ENCODE measurements around the gene SUSD4. TPM values are rescaled to one million over a fixed set of nuclear protein-coding genes. Genes with fewer than 3 reads are reported as not detected.

The SUSD4 gene
- total and polyA plus RNA-seq, 2 donors (not counting 3 experiments of a cell fraction or from before 2014, with no cell fraction given), result not detected

GRCh38 chr1:223264983-223265908 lies 98.7 kb downstream of the SUSD4 start:
- no peak overlapping the region for H3K4me2 ChIP-seq (ENCODE audit: insufficient read depth, low read length)
- no peaks in the 10 kb centered on the region for H3K36me3 ChIP-seq (ENCODE audit: control insufficient read depth in 2 of 2, extremely low read depth in 1 of 2, insufficient read depth in 2 of 2, low read length in 2 of 2)
- no TSS peak for BruUV-seq (replicated peaks)
- H3K9me1 ChIP-seq (replicated peaks; ENCODE audit: control insufficient read depth, extremely low read depth, insufficient read depth, low read length), result no peaks in the 10 kb centered on the region
- dilution Hi-C loops (cut with MboI; ENCODE audit: extremely low pct_ligation_motif_present, low sequenced_read_pairs), result no loop called here
- no peaks in the 10 kb centered on the region for H3K9me3 ChIP-seq (replicated peaks; ENCODE audit: control insufficient read depth, insufficient read depth, low read length)
- ChIA-PET CTCF (interaction anchor here (1.5 to 1.9 kb wide), 2 partner anchors 15 to 131 kb away, joined by 4 read pairs; no protein-coding TSS in a partner anchor), POLR2A (no interaction called here)
- no peak overlapping the region for H3K27ac ChIP-seq (ENCODE audit: insufficient read depth, low read depth, low read length)
- no peaks in the 10 kb centered on the region for H3K79me2 ChIP-seq (ENCODE audit: control insufficient read depth, insufficient read depth, low read length)
- no peak for FAIRE-seq
- H4K20me1 ChIP-seq (replicated peaks; ENCODE audit: control insufficient read depth, extremely low read depth, insufficient read depth, low read length), result no peaks in the 10 kb centered on the region
- peaks cover 2 to 4% of the 10 kb centered on the region in 2 experiments for H3K27me3 ChIP-seq (ENCODE audit: control insufficient read depth in 2 of 2, insufficient read depth in 2 of 2, low read length in 2 of 2)
- TF ChIP-seq FOS (IDR thresholded peaks at IDR 0.05; ENCODE audit: borderline replicate concordance, insufficient read depth, low read length) (no peak), POLR2AphosphoS5 (IDR thresholded peaks at IDR 0.05; ENCODE audit: insufficient read depth, low read depth, low read length) (no peak), JUN (IDR thresholded peaks at IDR 0.05; ENCODE audit: borderline replicate concordance, insufficient read depth, insufficient read length, low read depth) (no peak), MYC (IDR thresholded peaks at IDR 0.05; ENCODE audit: low read depth, low read length) (no peak), POLR2A (IDR thresholded peaks at IDR 0.05; ENCODE audit: low read depth, low read length) (no peak)
- TF ChIP-seq, protein P1, sequence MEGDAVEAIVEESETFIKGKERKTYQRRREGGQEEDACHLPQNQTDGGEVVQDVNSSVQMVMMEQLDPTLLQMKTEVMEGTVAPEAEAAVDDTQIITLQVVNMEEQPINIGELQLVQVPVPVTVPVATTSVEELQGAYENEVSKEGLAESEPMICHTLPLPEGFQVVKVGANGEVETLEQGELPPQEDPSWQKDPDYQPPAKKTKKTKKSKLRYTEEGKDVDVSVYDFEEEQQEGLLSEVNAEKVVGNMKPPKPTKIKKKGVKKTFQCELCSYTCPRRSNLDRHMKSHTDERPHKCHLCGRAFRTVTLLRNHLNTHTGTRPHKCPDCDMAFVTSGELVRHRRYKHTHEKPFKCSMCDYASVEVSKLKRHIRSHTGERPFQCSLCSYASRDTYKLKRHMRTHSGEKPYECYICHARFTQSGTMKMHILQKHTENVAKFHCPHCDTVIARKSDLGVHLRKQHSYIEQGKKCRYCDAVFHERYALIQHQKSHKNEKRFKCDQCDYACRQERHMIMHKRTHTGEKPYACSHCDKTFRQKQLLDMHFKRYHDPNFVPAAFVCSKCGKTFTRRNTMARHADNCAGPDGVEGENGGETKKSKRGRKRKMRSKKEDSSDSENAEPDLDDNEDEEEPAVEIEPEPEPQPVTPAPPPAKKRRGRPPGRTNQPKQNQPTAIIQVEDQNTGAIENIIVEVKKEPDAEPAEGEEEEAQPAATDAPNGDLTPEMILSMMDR (IDR thresholded peaks at IDR 0.05; ENCODE audit: extremely low read depth in 1 of 2, insufficient read depth in 1 of 2, low read depth in 1 of 2, low read length in 2 of 2), result no peak
- no peak overlapping the region for H3K9ac ChIP-seq (replicated peaks; ENCODE audit: extremely low read depth, insufficient read depth, low read length)
- no peaks in the 10 kb centered on the region for H3K4me1 ChIP-seq (ENCODE audit: control insufficient read depth, extremely low read depth, insufficient read depth, low read length)
- H3K4me3 ChIP-seq (replicated peaks in 1 of 3; ENCODE audit: insufficient read depth in 1 of 3, low read depth in 1 of 3, low read length in 3 of 3), result no peak overlapping the region
- no peak overlapping the region for H2AFZ ChIP-seq (ENCODE audit: low read depth, low read length)
- DNase-seq (ENCODE audit: low read depth, low spot score), result no peak
- intact Hi-C loops (cut with micrococcal nuclease), result no loop called here
